Activated naive CD4-positive, alpha-beta T cell treated with anti-CD3 and anti-CD28 coated beads, Interleukin-2, amount 50 U/mL, for 16 hours (primary cell): Measurements from ENCODE around the gene KIF5A.
"Not testable (repeated sequence)": the region's sequence is repeated elsewhere in the genome, so short reads cannot be mapped to it uniquely, and the experiment has no call there.

Experiments
- DNase-seq: peaks from one replicate; pipeline ENCODE4 v3.0.0-alpha.2; 2020

Gene KIF5A

GRCh38 chr12:57609101-57609780, 59.4 kb downstream of the KIF5A start:
- no peak for DNase-seq

GRCh38 chr12:57609781-57610553, 60.1 kb downstream of the KIF5A start:
- no peak for DNase-seq

- DNase-seq, result no peak
Observed at GRCh38 chr12:57610554-57611107, 60.8 kb downstream of the KIF5A start.

GRCh38 chr12:57611108-57611826, 61.4 kb downstream of the KIF5A start, which contains the start of gene ARHGEF25:
TSS of gene ARHGEF25 (plus strand) at chr12:57611435. CDS start at chr12:57611895, 460 bp downstream.
- peak; percentile 65 for DNase-seq

- DNase-seq, result no peak
Observed at GRCh38 chr12:57611827-57612710, 62.2 kb downstream of the KIF5A start.

DNA sequence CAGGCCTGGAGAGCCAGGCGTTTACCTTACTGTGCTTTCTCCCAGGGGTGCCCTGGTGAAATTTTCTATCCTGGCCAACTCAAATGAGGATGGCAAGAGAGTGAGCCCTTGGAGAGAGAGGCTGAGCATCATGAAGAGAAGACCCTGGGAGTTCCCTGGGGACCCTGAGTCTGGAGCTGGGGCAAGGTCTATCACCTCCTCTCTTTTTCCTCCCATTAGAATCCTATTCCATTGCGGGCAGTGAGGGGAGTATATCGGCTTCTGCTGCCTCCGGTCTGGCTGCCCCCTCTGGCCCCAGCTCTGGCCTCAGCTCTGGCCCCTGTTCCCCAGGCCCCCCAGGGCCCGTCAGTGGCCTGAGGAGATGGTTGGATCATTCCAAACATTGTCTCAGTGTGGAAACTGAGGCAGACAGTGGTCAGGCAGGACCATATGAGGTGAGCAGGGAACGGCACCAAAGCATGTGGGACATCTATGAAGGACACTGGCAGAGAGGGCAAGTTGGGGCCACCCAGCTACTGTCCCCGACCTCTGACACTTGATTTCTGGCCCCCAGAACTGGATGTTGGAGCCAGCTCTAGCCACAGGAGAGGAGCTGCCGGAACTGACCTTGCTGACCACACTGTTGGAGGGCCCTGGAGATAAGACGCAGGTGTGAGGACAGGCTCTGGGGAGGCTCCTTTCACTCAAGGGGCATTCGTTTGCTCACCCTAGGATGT, 63.0 kb downstream of the KIF5A start:
- no peak for DNase-seq

DNA sequence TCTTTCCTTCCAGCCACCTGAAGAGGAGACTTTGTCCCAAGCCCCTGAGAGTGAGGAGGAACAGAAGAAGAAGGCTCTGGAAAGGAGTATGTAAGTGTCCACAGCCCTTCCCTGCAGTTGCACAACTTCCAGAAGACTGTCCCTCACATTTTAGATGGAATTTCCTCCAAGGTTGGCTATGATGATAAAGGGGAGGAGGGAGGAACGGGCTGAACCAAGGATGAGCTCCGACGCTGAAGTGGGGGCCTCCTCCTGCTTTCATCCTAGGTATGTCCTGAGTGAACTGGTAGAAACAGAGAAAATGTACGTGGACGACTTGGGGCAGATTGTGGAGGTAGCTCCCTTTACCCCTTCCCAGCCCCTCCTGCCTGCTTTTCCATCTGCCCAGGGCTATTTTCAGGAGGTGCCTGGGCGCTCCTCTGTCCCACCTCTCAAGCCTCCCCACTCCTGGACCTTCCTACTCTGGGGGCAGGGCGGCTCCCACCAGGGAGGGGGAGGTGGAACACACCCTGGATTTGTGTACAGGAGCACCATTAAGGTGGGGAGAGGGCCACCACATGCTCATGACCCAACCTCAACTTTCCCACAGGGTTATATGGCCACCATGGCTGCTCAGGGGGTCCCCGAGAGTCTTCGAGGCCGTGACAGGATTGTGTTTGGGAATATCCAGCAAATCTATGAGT, 63.7 kb downstream of the KIF5A start:
- DNase-seq, result no peak

GRCh38 chr12:57614178-57614947, 64.5 kb downstream of the KIF5A start:
- no peak for DNase-seq

- DNase-seq, result no peak
Observed at GRCh38 chr12:57614948-57615500, 65.2 kb downstream of the KIF5A start.

DNA sequence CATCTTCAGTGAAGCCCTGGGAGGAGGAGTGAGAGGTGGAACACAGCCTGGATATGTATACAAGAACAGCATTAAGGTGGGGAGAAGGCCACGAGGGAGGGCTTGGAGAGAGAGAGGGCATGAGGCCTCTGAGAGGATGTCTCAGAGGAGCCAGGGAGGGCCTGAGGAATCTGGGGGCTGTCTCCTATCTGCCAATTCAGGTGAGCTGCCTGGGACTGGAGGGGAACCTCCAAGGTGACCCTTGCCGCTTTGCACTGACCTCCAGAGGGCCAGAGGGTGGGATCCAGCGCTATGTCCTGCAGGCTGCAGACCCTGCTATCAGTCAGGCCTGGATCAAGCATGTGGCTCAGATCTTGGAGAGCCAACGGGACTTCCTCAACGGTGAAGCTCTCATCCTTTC, 65.8 kb downstream of the KIF5A start:
- DNase-seq, result no peak

GRCh38 chr12:57616383-57617101, 66.7 kb downstream of the KIF5A start:
- no peak for DNase-seq

- DNase-seq, result no peak
Observed at GRCh38 chr12:57617942-57618341, 68.1 kb downstream of the KIF5A start.

DNA sequence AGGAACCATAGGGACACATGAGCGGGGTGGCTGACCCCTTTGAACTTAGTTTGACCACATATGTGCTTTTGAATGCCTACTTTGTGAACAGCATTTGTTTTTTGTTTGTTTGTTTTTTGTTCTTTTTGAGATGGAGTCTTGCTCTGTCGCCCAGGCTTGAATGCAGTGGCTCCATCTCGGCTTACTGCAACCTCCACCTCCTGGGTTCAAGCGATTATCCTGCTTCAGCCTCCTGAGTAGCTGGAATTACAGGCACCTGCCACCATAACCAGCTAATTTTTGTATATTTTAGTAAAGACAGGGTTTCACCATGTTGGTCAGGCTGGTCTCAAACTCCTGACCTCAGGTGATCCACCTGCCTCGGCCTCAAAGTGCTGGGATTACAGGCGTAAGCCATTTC, 68.6 kb downstream of the KIF5A start:
- DNase-seq, result not testable (repeated sequence)

DNA sequence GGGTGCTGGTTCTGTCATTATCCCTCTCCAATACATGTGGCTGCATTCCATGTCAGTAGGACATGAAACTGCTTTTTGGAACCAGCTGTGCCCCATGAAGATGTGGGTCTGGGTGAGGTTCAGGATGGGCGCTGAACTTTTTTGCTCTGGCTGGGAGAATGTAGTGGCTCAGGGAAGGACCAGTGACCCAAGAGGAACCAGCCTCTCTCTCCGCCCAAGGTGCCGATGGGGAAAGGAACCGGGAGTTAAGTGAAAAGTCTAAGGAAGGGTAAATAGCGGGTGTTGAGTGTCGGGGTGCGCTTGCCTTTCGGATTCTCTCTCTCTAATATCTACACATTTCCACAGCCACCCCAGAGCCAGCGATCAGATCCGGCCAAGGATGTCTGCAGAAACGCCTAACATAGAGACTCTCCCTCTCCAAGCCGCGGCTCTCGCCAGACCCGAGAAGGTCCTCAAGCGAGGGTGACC, 69.2 kb downstream of the KIF5A start:
- DNase-seq, result no peak

DNA sequence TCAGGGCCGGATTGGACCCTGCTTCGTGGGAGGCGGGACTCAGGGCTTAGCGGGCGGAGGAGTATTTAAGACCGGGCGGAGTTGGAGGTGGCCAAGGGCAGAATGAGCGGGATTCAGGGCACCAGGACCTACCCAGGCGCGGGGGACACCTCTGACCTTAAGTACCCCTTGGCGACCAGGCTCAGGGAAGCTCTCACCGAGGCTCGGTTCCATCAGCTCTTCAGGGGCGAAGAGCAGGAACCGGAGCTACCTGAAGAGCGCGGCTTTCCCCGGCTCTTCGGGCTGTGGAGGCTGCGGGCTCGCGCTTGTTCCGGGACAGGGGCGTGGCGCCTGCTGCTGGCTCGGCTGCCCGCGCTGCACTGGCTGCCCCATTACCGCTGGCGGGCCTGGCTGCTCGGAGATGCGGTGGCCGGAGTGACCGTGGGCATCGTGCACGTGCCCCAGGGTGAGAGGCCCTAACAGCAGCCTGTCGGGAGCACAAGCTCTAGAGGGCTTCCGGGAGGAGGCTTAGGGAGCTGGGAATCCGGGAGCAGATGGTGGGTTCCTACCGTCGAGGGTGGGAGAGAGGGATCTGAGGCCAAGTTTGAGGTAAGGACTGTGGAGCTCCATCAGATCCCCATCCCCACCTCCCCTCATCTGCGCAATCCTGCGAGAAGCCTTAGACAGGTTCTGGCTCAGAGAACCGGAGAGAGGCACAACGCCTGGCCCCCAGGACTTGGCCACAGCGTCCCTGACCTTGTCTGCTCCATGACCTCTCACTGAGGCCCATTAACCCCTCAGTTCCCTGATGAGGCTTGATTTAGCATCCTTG, 69.8 kb downstream of the KIF5A start:
- peak; percentile 34 for DNase-seq

DNA sequence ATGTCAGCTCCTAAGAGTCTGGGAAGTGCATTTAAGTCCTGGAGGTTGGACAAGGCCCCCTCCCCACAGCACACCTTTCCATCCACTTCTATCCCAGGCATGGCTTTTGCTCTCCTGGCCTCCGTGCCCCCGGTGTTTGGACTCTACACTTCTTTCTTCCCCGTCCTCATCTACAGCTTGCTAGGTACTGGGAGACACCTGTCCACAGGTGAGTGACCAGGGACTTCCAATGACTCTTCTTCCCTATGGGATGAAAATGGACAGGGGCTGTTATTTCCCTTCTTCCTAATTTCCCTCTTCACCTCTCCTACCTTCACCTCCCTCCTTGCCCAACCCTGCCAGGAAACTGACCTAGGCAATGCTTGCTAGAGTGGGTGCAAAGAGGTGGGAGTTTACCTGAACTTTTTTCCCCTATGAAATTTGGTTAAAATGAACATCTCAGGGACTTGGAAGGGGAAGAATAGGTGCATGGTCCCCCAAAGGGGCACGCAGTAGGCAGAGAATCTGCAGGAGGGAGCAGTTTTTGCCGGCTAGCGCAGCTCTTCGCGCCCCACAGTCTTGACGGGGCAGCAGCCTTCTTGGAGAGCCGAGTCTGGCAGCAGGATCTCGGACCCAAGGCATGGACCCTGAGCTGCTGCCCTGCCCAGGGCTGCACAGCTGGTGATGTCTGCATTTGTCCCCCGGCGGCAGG, 70.5 kb downstream of the KIF5A start:
- DNase-seq, result no peak

GRCh38 chr12:57620936-57621496, 71.2 kb downstream of the KIF5A start:
- peak; percentile 37 for DNase-seq
